NCI-H446 treated with DMSO at 0.1 percent for 48 hours (cell line): ENCODE measurements around the gene SSR4.
A peak's percentile ranks its signal among the peaks of the same experiment; 100 is the strongest.

ENCODE experiments used
- DNase-seq: peaks from one replicate; lab custom pipeline; 2025; lab: John Stamatoyannopoulos, UW

The SSR4 gene

DNA sequence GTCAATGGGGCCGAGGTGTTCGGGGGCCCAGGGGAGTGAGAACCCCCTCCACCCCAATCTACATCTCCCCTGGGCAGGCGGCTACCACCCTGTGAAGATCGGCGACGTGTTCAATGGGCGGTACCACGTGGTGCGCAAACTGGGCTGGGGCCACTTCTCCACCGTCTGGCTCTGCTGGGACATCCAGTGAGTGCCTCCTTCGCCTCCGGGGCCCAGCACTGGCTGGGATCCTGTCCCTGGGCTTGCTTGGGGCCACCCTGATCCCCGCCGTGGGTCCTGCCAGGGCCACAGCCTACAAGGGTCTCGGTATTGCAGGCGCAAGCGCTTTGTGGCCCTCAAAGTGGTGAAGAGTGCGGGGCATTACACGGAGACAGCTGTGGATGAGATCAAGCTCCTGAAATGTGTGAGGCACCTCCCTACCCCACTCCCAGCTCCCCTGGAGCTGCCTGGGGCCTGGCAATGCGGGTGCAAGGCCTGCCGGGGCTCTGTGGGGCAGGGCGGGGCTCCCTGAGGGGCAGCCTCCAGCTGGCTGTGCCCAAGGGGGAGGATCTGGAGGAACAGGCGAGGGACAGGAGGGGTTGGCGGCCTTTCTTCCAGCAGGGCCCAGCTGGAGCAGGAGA is 12.9 kb upstream of the SSR4 start:
- DNase-seq, result no peak

DNA sequence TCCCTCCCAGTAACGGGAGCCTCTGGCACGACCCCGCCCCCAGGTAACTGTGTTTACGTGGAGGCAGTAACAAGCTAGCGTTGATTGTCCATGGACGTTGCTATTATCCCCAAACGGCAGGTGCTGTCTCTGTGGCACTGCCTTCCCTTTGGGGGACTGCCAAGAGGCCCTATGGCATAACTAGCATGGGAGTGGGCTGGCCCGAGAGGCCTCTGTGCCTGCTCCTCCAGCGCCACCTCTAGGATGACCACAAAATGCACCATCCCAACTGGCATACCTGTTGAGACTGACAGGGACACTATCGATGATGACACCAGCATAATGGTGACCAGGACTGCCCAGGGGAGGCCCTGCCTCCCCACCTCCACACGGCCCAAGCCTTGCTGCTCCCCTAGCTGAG is 12.2 kb upstream of the SSR4 start:
- no peak for DNase-seq

DNA sequence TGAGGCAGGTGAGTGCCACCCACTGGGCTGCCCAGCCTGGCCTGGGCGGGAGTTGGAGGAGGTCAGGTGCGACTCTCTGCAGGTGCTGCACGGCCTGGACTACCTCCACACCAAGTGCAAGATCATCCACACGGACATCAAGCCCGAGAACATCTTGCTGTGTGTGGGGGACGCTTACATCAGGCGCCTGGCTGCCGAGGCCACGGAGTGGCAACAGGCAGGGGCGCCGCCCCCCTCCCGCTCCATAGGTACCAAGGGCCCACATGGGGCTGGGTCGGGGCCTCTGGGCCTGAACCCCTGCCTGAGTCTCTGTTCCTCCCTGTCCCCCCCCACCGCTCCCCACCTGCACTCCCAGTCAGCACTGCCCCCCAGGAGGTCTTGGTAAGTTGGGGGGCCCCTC is 11.6 kb upstream of the SSR4 start:
- no peak for DNase-seq

DNA sequence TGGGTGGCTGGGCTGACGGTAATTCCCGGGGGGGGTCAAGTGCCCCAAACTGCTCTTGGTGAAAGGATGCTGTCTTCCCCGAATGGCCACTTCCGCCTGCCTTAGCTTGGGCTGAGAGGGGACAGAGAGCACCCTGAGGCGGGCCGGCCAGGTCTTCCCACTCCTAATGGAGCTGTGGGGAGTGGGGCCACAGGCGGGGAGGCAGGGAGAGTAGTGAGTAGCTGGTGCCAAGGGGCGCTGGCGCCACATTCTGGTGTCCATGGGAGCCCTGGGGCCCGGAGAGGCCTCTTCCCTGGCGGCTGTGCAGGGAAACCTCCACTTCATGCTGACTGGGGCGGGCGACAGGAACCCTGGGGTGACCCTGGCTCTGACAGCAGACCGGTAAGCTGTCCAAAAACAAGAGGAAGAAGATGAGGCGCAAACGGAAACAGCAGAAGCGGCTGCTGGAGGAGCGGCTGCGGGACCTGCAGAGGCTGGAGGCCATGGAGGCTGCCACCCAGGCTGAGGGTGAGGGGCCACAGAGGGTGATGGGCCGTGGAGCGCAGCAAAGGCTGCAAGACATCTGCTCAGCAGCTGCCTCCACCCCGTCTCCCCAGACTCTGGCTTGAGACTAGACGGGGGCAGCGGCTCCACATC is 11.0 kb upstream of the SSR4 start:
- DNase-seq, result no peak

DNA sequence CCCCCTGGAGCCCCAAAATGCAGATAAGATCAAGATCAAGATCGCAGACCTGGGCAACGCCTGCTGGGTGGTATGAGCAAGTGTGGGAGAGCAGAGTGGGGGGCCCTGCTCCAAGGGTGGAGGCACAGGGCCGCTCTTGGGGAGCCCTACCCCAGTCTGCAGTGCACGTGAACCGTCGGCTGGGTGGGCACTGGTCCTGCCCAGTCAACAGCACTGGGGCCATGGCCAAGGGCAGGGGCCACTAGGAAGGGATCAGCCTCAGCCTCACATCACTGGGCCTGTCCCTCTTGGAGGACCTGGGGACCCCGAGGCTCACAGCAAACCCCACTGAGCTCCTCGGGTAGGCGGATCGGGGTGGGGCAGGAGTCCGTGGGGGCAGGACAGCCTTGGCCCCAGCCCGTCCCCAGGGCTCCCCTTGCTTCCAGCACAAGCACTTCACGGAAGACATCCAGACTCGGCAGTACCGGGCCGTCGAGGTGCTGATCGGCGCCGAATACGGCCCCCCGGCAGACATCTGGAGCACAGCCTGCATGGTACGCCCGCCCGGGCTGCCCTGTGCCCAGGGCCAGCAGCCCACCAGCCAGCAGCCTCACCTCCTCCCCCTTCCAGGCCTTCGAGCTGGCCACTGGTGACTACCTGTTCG is 10.0 kb upstream of the SSR4 start:
- DNase-seq, result no peak

DNA sequence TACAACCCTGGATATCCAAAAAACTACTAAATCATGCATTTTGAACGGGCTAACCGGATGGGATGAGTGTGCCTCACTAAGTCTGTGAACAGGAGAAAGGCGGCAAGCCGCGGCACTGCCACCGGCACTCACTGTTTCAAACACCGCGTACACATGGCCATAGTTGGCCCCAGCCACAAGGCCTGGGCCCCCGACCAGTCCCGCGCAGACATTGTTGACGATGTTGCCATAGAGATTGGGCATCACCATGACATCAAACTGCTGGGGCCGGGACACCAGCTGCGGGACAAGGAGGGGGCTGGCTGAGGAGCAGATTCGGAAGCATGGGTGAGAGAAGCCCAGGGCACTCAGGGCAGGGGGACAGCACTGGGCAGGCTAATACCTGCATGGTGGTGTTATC is 7.8 kb upstream of the SSR4 start:
- no peak for DNase-seq

DNA sequence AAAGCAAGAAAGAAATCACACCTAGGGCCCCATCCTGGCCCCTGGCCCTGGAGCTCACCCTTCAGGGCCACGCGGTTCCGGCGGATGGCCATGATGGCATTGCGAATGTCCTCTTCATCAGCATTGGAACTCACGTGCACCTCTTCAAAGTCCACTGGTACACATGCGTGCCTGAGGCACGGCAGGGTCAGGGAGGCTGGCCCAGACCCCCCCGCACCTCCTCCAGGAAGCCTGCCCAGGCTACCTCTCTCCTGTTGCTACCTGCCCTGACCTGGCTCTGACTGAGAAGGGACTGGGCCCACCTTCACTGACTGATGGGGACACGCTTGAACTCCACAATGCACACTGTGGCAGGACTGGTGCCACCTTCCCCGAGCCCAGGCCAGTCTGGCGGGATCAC is 4.8 kb upstream of the SSR4 start:
- DNase-seq, result no peak

DNA sequence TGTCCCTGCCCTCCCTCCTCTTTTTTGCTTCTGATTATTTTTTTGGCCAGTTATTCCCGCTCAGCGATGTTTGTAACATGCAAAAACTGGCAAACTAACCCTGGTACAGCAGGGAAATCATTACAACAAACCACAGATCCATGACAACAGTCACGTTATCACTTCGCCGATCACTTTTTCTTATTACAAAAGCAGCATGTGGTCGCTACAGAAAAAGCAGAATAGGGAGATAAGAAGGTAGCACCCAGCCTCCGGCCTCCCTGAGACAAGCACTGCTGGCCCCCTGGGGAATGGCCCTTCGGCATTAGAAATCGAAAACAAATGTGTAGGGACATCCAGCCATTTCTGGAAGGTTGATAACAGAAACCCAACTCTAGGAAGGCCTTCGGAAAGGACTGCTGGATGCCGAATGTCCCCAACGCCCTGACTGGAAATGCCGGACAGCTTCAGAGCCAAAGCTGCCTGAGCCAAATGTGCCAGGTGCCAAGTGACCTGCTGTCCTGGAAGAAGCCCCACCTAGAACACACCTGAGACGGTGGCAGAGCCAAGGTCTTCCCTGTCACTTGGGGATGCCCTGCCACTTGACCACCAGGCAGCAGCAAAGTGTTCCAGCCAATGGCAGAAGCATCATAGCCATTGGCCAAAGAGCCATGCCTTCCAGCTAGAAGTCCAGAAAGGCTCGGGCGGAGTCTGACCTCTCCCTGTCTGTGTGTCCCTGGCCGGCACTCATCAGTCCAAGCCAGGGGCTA is 3.2 kb upstream of the SSR4 start:
- DNase-seq, result no peak

DNA sequence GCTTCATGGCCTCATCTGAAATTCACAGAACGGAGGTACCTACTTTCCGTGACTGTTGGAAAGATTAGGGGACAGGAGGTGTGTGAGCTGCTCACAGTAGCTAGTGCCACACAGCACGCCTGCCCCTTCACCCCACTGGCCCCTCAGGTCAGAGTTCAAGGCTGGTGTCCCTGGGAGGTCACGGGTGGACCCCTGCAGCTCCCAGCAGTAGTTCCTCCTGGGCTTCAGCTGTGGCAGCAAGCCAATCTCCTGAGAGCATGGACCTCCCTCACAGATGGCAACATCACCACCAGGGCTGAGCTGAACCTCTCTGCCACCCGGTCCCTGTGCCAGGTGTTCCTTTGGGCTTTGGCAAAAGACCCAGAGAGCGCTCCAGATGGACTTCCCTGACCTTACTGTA is 2.1 kb upstream of the SSR4 start:
- DNase-seq, result no peak

DNA sequence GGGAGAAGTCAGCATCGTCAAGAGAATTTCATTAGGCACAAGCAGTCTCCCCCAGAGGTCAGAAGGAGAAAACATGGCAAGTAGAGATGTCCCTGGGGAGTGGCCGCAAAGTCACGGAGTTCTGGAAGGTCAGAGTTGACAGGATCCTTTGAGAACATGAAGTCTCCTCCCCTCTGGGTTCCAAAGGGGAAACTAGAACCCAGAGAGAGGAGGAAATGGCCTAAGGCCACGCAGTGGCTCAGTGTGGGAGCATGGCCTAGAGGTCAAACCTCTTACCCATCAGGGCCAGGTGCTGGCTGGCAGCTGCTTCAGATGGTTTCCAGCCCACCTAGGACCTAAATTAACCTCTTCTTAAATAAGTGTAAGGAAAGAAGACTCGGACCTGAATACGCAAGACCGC is 1.2 kb upstream of the SSR4 start:
- no peak for DNase-seq

DNA sequence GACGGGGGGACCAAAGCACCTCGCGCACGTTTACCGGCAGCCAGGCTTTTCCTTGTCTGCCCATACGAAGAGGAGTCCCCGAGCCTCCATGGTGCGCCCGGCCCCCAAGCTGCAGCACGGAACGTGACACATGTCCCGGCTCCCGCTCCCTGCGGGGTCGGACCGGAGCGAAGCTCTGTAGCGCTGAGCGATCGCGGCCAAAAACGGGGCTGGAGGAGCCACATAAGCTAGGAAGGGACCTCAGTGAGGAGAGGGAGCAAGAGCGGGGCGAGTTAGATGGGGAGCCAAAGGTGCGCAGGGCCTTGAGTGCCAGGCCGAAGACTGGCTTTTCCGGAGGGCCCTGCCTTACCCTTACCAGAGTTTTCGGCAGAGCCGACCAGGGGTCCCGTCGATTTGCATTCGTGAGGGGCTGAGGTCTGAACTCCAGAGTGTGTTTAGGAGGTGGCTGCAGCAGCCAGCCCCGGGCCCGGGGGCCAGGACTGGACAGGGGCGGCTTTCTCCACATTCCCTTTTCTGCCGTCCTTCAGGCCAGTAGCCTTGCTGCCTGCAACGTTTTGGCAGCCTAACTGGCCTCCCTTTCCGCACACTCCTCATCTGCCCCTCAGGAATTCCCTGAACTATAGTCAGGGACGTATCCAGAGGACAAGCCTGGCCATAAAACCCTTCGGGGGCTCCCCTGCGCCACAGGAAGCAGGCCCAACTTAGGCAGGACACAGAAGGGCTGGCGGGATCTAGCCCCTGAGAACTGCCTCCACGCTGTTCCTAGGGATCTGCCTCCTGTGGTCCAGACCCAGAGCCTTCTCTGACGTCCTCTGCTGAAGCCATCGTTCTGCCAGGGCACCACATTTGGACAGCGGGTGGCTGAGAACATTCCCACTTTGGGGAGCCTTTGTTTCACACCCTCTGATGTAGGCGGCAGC is 689 bp downstream of the SSR4 start:
- no peak for DNase-seq

DNA sequence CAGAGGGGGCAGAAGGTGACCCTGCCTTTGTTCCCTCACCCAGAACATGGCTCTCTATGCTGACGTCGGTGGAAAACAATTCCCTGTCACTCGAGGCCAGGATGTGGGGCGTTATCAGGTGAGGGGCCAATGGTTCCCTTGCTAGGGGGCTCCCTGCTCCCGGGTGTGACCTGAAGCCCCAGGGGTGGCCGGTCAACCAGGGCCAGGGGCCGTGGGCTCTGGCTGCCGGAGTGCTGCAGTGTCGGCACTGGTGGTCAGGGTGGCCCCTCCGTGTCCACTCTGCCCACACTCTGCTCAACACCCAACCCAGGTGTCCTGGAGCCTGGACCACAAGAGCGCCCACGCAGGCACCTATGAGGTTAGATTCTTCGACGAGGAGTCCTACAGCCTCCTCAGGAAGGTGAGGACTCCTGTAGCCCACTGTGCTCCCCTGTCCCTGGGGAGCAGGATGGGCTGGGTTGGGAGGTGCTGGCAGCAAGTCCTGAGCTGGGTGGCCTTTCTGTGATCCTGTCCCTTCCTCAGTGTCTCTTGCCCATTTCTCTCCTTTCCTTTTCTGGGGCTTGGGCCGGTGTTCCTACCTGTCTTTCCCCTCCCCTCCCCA is 3.0 kb downstream of the SSR4 start:
- no peak for DNase-seq

DNA sequence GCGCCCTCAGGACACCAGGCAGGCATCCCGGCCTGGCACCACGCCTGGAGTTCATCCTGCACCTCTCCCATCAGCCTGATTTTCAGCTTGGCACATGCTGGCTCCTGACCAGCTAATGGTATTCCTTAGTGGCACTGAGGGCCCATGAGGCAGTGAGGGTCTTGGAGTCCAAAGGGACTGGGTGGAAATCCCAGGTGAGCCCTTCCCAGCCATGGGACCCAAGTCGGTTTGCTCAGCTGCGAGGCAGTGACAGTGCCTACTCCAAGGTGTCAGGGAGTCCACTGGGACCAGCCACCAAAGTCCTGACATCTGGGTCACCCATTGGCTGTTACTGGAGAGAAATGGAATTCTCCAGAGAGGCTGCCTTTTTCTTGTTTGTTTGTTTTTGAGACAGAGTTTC is 4.9 kb downstream of the SSR4 start:
- DNase-seq, result no peak

DNA sequence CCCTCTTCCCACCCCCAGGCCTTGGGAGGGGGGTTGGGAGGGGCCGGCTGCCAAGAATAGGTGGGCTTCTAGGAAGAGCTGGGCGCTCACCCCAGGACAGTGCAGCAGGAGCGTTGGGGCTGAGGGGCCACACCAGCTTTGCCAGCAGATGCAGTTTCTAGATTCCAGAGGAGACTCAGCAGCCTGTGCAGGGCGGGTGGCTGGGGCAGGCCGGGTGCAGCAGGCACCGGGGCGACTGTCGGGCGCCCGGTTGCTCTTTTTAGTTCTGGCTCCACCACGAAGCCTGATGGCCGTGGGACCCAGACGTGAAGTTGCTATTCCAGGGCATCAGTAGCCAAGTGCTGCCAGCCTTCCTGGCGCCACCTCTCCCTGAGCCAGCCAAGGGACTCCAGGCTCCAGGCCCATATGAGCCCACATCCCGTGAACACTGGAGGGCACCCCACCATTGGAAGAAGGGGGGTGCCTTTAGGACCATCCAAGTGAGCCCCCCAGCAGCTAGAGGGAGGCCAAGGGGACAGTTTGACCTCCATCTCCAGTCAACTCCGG is 5.8 kb downstream of the SSR4 start:
- peak; percentile 4 for DNase-seq

DNA sequence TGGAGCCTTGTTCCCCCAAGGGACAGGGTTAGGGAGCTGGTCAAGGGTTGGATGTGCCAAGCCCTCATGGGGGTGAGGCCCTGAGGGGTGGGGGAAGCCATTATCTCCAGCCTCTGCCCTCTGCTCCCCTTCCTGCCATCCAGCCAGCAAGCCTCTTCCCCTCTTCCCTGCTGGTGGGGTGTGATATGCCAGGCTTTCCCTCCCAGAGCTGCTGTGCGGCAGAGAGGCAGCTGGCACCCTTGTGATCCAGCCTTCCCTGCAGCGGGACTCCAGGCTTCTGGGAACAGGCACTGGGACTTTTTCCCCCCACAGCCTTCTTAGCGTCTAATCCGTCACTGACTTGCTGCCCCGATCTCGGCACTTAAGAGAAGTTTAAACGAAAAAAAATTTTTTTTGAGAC is 6.3 kb downstream of the SSR4 start:
- DNase-seq, result no peak

DNA sequence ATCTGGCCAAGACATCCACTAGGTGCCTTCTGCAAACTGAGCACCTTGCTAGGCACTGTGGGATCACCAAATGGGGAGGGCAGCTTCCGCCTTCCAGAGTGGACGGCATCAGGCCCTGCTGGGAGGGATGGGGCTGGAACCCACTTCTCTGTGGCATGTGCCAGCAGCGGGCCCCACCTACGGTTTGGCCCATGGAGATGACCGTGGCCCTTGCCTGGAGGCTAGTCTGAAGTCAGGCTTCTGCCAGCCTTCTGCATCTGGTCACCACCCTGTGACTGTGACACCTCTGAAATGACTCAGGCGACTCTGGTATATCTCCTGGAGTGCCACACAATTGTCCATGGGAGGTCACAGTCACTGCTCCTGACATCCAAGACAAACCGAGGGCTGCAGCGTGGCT is 7.2 kb downstream of the SSR4 start:
- DNase-seq, result no peak

DNA sequence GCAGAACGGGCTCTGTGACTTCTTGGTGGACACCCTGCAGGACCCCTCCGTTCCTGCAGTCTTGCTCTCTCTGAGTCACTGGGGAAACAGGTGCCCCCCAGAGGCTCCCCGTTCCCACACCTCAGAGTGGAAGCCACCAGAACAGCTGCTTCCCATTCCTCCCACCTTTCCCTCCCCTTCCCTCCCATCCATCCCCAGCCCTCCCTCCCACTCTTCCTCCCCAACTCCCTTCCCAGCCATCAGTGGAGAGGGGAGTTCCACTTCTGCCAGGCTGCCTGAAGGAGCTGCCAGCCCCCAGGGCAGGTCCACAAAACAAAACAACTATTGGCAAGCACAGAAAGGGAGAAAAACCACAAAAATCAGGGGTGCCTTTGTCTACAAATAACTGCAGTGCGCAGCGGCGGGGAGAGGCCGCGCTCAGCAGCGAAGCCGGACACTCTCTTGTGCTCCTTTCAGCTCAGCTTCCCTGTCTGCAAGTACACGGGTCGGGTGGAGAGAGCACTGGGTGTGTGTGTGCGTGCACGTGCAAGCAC is 8.1 kb downstream of the SSR4 start:
- no peak for DNase-seq

DNA sequence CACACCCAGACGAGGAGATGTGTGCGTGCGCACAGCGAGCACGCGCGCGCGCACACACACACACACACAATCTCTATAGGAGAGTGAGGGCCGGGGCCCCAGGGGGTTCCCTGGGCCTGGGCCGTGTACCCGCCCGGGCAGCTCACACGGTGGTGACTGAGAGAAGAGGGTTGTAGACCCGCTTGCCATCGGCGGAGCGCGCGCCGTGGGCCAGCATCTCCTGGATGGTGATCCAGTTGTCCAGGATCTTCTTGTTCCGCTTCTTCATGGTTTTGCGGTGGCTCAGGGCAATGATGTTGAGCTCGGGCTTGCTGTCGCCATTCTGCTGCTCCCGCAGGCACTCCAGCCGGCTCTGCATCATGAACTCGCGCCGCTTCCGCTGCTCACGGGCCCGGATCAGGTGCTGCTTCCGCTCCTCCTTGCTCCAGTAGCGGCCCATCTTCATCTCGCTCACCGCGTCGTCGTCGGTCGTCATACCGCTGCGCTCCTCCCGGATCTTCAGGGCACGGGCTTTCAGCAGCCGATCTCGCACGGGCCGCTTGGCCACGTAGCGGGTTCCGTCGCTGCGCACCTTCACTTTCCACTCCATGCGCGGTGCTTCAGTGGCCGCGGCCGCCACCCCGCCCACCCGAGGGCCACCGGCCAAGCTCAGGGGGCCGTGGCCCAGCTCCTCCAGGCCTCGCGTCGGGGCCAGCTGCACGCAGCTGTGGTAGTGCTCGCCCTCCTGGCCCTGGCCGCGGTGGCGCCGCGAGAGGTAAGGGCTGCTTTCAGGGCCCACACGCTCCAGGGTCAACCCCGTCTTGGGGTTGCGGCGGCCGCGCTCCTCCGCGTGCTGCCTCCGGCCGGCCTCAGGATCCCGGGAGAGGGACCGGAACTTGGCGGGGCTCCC is 9.0 kb downstream of the SSR4 start:
- DNase-seq, result no peak

DNA sequence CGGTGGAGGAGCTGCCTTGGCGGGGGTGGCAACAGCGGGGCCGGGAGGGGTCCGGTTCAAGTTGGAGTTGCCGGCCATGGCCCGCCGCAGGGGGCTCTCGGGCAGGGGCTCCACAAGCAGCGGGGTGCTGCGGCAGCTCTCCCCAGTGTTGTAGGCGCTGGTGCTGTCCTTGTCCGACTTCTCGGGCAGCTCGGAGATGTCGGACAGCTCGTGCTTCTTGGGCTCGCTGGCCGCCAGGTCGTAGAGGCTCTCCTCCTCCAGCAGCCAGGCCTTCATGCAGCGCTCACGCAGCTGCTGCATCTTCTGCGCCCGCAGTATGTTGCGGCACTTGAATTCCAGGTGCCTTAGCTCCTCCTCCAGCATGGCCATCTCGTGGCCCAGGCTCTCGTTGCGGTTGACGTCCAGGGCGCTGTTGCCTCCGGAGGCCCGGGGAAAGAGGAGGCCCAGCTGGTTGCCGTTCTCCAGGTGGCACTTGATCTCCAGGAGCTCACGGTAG is 9.7 kb downstream of the SSR4 start:
- DNase-seq, result no peak

DNA sequence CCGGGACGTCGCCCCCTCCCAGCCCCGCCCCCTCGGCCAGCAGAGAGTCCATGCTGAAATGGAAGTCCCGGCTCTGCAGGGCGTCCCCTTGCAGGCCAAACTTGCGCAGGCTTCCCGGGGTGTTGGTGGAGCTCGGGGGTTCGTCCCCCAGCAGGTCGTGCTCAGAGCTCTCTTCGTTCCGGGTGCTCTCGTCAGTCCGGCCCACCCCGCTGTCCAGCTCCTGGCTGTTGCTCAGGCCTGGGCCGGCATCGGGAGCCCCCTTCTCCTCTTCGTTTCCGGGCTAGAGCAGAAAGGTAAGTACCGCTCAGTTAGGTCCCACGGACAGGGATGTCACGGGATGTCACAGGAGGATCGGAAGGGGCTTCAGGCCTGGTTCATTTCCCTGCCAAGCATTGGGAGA is 10.2 kb downstream of the SSR4 start:
- no peak for DNase-seq
